HepG2 (cell line): ENCODE results near the gene PTPRN. TPM values are rescaled to one million over a fixed set of nuclear protein-coding genes. Genes with fewer than 3 reads are reported as not detected.

Experiments used
- ARID5B ChIP-seq: IDR thresholded peaks from 2 replicates; pipeline ENCODE4 v1.4.0; 2020; ENCODE audit warnings: mild to moderate bottlenecking, missing genetic modification reagents
- BCL6 ChIP-seq: IDR thresholded peaks from 2 replicates; pipeline ENCODE4 v1.6.1; 2016; ENCODE audit warnings: missing genetic modification reagents, missing compliant biosample characterization
- CAMTA2 ChIP-seq: sonication (generic); formaldehyde crosslinking; IDR thresholded peaks from 2 replicates; pipeline ENCODE4 v1.4.0; 2020; ENCODE audit warnings: mild to moderate bottlenecking, missing genetic modification reagents, borderline replicate concordance
- CCAR2 ChIP-seq: fragments of 200-400 bp; formaldehyde crosslinking; optimal IDR thresholded peaks from 2 replicates; pipeline ENCODE3; 2018; ENCODE audit warnings: low read depth, mild to moderate bottlenecking, low read length, moderate library complexity
- CREM ChIP-seq, 2 experiments: sonication (generic) in 1 of 2; formaldehyde crosslinking in 1 of 2; IDR thresholded peaks; 2 replicates each; pipeline versions ENCODE4 v1.4.0 to v1.6.1; 2016 to 2020; ENCODE audit warnings: antibody characterized with exemption in 1 of 2, mild to moderate bottlenecking in 1 of 2, missing genetic modification reagents in 1 of 2
- EZH2 ChIP-seq: conservative IDR thresholded peaks from 2 replicates; pipeline ENCODE4 v1.6.1; 2012; ENCODE audit warnings: mild to moderate bottlenecking, low read depth, low read length, moderate library complexity
- HNF4G ChIP-seq, 2 experiments: sonication (generic) in 1 of 2; formaldehyde crosslinking in 1 of 2; IDR thresholded peaks; 2 replicates each; pipeline versions ENCODE4 v1.4.0 to v1.6.1; 2011 to 2020; ENCODE audit warnings: borderline replicate concordance in 2 of 2, low read depth in 2 of 2, mild to moderate bottlenecking in 2 of 2, low read length in 1 of 2, missing genetic modification reagents in 1 of 2, moderate library complexity in 1 of 2
- HOXD1 ChIP-seq: sonication (generic); formaldehyde crosslinking; IDR thresholded peaks from 2 replicates; pipeline ENCODE4 v1.5.0; 2020; ENCODE audit warnings: missing genetic modification reagents
- MATR3 ChIP-seq: sonication (generic); formaldehyde crosslinking; IDR thresholded peaks from 2 replicates; pipeline ENCODE4 v1.4.0; 2020; ENCODE audit warnings: missing genetic modification reagents
- PAF1 ChIP-seq: IDR thresholded peaks from 2 replicates; pipeline ENCODE4 v1.6.1; 2016; ENCODE audit warnings: missing genetic modification reagents, missing compliant biosample characterization
- PAWR ChIP-seq: sonication (generic); formaldehyde crosslinking; IDR thresholded peaks from 2 replicates; pipeline ENCODE4 v1.4.0; 2020; ENCODE audit warnings: missing genetic modification reagents, mild to moderate bottlenecking, borderline replicate concordance
- PRPF4 ChIP-seq: fragments of 200-400 bp; formaldehyde crosslinking; IDR thresholded peaks from 2 replicates; pipeline ENCODE4 v1.6.1; 2016; ENCODE audit warnings: low read length, low read depth; ENCODE audit not compliant: poor library complexity, severe bottlenecking
- RBAK ChIP-seq: sonication (generic); formaldehyde crosslinking; IDR thresholded peaks from 2 replicates; pipeline ENCODE4 v1.5.1; 2020; ENCODE audit warnings: mild to moderate bottlenecking, missing genetic modification reagents
- TRIM24 ChIP-seq: sonication (generic); formaldehyde crosslinking; IDR thresholded peaks from 2 replicates; pipeline ENCODE4 v1.8.0; 2022; ENCODE audit warnings: mild to moderate bottlenecking, missing genetic modification reagents
- ZBTB25 ChIP-seq: IDR thresholded peaks from 2 replicates; pipeline ENCODE4 v1.6.1; 2018; ENCODE audit warnings: missing genetic modification reagents
- ZNF101 ChIP-seq: sonication (generic); formaldehyde crosslinking; IDR thresholded peaks from 2 replicates; pipeline ENCODE4 v1.4.0; 2020; ENCODE audit warnings: mild to moderate bottlenecking, low read depth, missing genetic modification reagents, borderline replicate concordance
- ZNF512B ChIP-seq: sonication (generic); formaldehyde crosslinking; IDR thresholded peaks from 2 replicates; pipeline ENCODE4 v1.5.1; 2020; ENCODE audit warnings: missing genetic modification reagents, mild to moderate bottlenecking, borderline replicate concordance
- ZNF570 ChIP-seq: sonication (generic); formaldehyde crosslinking; IDR thresholded peaks from 2 replicates; pipeline ENCODE4 v1.4.0; 2020; ENCODE audit warnings: mild to moderate bottlenecking, missing genetic modification reagents, borderline replicate concordance
- ZNF709 ChIP-seq: sonication (generic); formaldehyde crosslinking; IDR thresholded peaks from 2 replicates; pipeline ENCODE4 v1.5.0; 2020; ENCODE audit warnings: mild to moderate bottlenecking, missing genetic modification reagents
- ZNF720 ChIP-seq: sonication (generic); formaldehyde crosslinking; IDR thresholded peaks from 2 replicates; pipeline ENCODE4 v1.4.0; 2020; ENCODE audit warnings: missing genetic modification reagents
- ZZZ3 ChIP-seq: sonication (generic); formaldehyde crosslinking; IDR thresholded peaks from 2 replicates; pipeline ENCODE4 v1.4.0; 2020; ENCODE audit warnings: missing genetic modification reagents, mild to moderate bottlenecking, borderline replicate concordance
- polyA plus RNA-seq, 8 experiments: library from polyadenylated mRNA; depleted of rRNA in 3 of 8; stranded (reverse) in 7 of 8; unstranded in 1 of 8; fragments of >200 nt; fragmentation: Illumina TruSeq in 4 of 8; extraction: Trizol in 4 of 8; gene quantifications; 2 replicates each; pipeline versions ENCODE4 v1.2.1 to v1.2.3, GENCODE V29; 2011 to 2016; ENCODE audit warnings: low read depth in 4 of 8, missing spikeins in 1 of 8, mixed read lengths in 1 of 8; ENCODE audit not compliant: insufficient read depth in 1 of 8
- total RNA-seq, 5 experiments: library from RNA; depleted of rRNA; stranded (reverse); fragments of >200 nt; fragmentation: Illumina TruSeq; extraction: Trizol; gene quantifications; 2 replicates each; pipeline ENCODE4 v1.2.3, GENCODE V29; 2016; ENCODE audit warnings: low read depth in 1 of 5

Gene PTPRN
- total and polyA plus RNA-seq, 2 of the 13 experiments (the other 11 are each of a cell fraction or from before 2014, with no cell fraction given), result 0.26 TPM; not detected in 1

- TF ChIP-seq ZNF512B (CRISPR knock-in tag) (no peak), ZBTB25 (0 out of 2 replicates have a peak, but pooled peaks have one; percentile 47), ARID5B (peak; percentile 59), EZH2 (peak; percentile 69; the same call in 1 of the 2 replicates), CAMTA2 (CRISPR knock-in tag) (no peak; the same call in 1 of the 2 replicates), HOXD1 (CRISPR knock-in tag) (no peak), PAWR (CRISPR knock-in tag) (no peak), PAF1 (no peak), RBAK (CRISPR knock-in tag) (no peak), MATR3 (no peak), ZNF101 (CRISPR knock-in tag) (no peak), ZNF709 (no peak), ZZZ3 (CRISPR knock-in tag) (no peak), PRPF4 (no peak), CCAR2 (no peak), ZNF720 (CRISPR knock-in tag) (no peak), ZNF570 (CRISPR knock-in tag) (no peak), CREM (IDR thresholded peaks at IDR 0.05) (peak; percentile 19; the same call in 1 of the 2 replicates), CREM (CRISPR knock-in tag; IDR thresholded peaks at IDR 0.05) (no peak), BCL6 (CRISPR knock-in tag) (no peak), HNF4G (IDR thresholded peaks at IDR 0.05; ENCODE audit: borderline replicate concordance, low read depth, low read length) (no peak), HNF4G (CRISPR knock-in tag; IDR thresholded peaks at IDR 0.05; ENCODE audit: borderline replicate concordance, low read depth) (peak; percentile 66; the same call in 1 of the 2 replicates), TRIM24 (CRISPR knock-in tag) (no peak)
Observed at GRCh38 chr2:219277703-219278654, 31.2 kb downstream of the PTPRN start (continued).
